K562 (cell line): ENCODE results near the gene ADGRA3.

Experiments used
- CTCF ChIP-seq, 3 experiments: IDR thresholded peaks in 2 of 3; conservative IDR thresholded peaks in 1 of 3; 2 replicates each; pipeline ENCODE4 v1.5.1; 2011 to 2012; ENCODE audit warnings: low read length in 3 of 3, mild to moderate bottlenecking in 3 of 3, control low read depth in 2 of 3, improper control_type of control experiment in 1 of 3, inconsistent platforms in 1 of 3, low read depth in 1 of 3, mixed read lengths in 1 of 3, moderate library complexity in 1 of 3; ENCODE audit not compliant: insufficient read depth in 2 of 3
- EGR1 ChIP-seq: fragments of 450-650 bp; conservative IDR thresholded peaks from 2 replicates; pipeline ENCODE4 v1.6.1; 2017; ENCODE audit warnings: mild to moderate bottlenecking
- EZH2 ChIP-seq: IDR thresholded peaks from 2 replicates; pipeline ENCODE4 v1.6.1; 2012; ENCODE audit warnings: low read depth, mild to moderate bottlenecking, inconsistent platforms, low read length, borderline replicate concordance
- HNRNPL ChIP-seq: fragments of 200-400 bp; formaldehyde crosslinking; IDR thresholded peaks from 2 replicates; pipeline ENCODE4 v1.6.1; 2017; ENCODE audit warnings: low read depth, mild to moderate bottlenecking, low read length
- MAX ChIP-seq: sonication (generic); formaldehyde crosslinking; IDR thresholded peaks from 2 replicates; pipeline ENCODE4 v1.9.0; 2022; ENCODE audit warnings: mild to moderate bottlenecking, missing genetic modification reagents
- MTA3 ChIP-seq: fragments of 450-650 bp; formaldehyde crosslinking; IDR thresholded peaks from 2 replicates; pipeline ENCODE4 v1.6.1; 2017; ENCODE audit warnings: mild to moderate bottlenecking, borderline replicate concordance
- PHTF2 ChIP-seq: fragments of 250-450 bp; sonication (Bioruptor Pico); IDR thresholded peaks from 2 replicates; pipeline ENCODE4 v1.5.0; 2021; ENCODE audit warnings: mild to moderate bottlenecking
- PTRF ChIP-seq: fragments of 450-650 bp; IDR thresholded peaks from 2 replicates; pipeline ENCODE4 v1.6.1; 2016; ENCODE audit warnings: mild to moderate bottlenecking, missing genetic modification characterization, missing compliant biosample characterization
- TAF1 ChIP-seq: IDR thresholded peaks from 2 replicates; pipeline ENCODE4 v1.6.1; 2011; ENCODE audit warnings: mild to moderate bottlenecking, low read length, moderate library complexity; ENCODE audit not compliant: insufficient read depth, control insufficient read depth, severe bottlenecking; ENCODE audit errors: extremely low read depth
- TGIF2 ChIP-seq: sonication (generic); formaldehyde crosslinking; IDR thresholded peaks from 2 replicates; pipeline ENCODE4 v1.8.1; 2022; ENCODE audit warnings: mild to moderate bottlenecking, missing genetic modification reagents, moderate library complexity
- YBX1 ChIP-seq: fragments of 450-650 bp; IDR thresholded peaks from 2 replicates; pipeline ENCODE4 v1.7.1; 2016; ENCODE audit warnings: mild to moderate bottlenecking
- ZNF232 ChIP-seq: sonication (generic); formaldehyde crosslinking; IDR thresholded peaks from 2 replicates; pipeline ENCODE4 v1.8.0; 2022; ENCODE audit warnings: mild to moderate bottlenecking, missing genetic modification reagents

- TF ChIP-seq MTA3 = no peak
- TF ChIP-seq YBX1 = no peak
- TF ChIP-seq PTRF = no peak
- no peak for TF ChIP-seq TAF1
- TF ChIP-seq MAX = no peak
- TF ChIP-seq PHTF2 (CRISPR knock-in tag) = no peak
- TF ChIP-seq TGIF2 = no peak
- TF ChIP-seq EGR1 = no peak
- TF ChIP-seq ZNF232 (CRISPR knock-in tag) = no peak
- no peak for TF ChIP-seq CTCF (IDR thresholded peaks at IDR 0.05 in 2 of 3, conservative IDR thresholded peaks at IDR 0.05 in 1 of 3; ENCODE audit: insufficient read depth in 2 of 3, low read depth in 1 of 3, low read length in 3 of 3)
- TF ChIP-seq EZH2 = no peak
- no peak for TF ChIP-seq HNRNPL
Measured at GRCh38 chr4:22496165-22496813, 19.6 kb downstream of the ADGRA3 start.
